ELF-1 (cell line): ENCODE results near the gene C5AR1.
A peak's percentile ranks its signal among the peaks of the same experiment; 100 is the strongest.
"Not testable (repeated sequence)": the region's sequence is repeated elsewhere in the genome, so short reads cannot be mapped to it uniquely, and the experiment has no call there.

Experiments used
- DNase-seq: peaks from one replicate; pipeline ENCODE4 v3.0.0-alpha.2; 2016; ENCODE audit warnings: low read depth, low spot score

C5AR1 gene

DNA sequence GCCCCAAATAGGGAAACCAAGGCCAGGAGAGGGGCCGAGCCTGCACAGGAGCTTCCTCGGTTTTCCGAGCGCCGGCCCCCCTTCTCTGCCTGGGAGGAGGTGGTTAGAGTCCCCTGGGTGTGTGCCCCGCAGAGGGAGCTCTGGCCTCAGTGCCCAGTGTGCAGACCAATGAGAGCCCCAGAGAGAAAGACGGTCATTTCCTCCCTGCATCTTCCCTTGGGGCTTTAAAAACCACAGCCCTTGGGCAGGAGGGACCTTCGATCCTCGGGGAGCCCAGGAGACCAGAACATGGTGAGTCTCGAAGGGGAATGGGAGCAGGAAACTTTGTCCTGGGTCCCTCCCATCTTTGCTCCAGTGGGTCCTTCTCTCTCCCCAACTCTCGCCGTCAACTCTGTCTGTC lies at the start of gene C5AR1:
C5AR1 (plus strand) TSS at position 254 of the 400 bp plus-strand sequence; CDS start at position 289, 35 bp downstream.
- no peak for DNase-seq

DNA sequence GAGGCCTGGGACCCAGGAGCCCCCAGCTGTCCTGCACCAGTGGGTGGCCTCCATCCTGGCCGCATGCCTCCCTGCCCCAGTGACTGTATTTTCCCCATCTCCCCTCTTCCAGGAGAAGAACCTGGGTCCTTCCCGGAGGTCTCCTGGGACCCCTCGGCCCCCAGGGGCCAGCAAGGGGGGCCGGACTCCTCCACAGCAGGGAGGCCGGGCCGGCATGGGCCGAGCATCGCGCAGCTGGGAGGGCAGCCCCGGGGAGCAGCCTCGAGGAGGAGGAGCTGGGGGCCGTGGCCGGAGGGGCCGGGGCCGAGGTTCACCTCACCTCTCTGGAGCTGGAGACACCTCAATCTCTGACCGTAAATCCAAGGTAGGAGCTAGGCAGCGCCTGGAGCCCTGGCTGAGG lies 49.2 kb upstream of the C5AR1 start:
- DNase-seq = no peak

DNA sequence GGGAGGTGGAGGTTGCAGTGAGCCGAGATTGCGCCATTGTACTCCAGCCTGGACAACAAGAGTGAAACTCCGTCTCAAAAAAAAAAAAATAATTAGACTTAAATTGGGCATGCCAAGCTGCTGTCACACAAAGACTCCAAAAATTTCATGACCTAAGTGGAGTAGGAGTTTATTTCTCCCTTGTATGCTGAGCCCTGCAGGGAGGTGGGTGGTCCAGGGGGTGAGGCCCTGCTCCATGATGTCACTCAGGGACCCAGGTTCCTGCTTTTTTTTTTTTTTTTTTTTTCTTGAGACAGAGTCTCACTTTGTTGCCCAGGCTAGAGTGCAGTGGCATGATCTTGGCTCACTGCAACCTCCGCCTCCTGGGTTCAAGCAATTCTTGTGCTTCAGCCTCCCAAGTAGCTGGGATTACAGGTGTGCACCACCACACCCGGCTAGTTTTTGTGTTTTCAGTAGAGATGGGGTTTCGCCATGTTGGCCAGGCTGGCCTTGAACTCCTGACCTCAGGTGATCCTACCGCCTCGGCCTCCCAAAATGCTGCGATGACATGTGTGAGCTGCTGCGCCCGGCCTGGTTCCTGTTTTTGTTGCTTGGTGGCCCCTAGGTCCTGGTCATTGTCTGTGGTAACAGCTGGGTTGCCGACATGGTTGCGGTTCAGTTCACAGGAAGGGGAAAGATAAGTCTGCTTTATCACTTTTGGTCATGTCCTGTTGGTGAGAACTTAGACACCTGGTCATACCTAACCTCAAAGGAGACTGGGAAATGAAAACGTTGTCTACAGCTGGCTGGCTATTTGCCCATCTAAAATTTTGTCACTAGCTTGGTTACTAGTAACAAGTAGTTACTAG lies 47.5 kb upstream of the C5AR1 start:
- not testable (repeated sequence) for DNase-seq

DNA sequence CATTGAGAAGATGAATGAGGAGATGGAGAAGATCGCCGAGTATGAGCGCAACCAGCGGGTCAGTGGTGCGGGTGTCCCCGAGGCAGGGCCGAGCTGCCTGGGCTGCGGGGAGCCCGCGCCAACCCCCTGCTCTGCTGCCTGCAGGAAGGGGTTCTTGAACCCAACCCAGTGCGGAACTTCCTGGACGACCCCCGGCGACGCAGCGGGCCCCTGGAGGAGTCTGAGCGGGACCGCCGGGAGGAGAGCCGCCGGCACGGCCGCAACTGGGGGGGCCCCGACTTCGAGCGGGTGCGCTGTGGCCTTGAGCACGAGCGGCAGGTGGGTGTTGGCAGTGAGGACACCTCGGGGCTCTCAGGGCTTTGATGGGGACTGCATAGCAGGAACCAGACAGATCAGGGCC lies 45.0 kb upstream of the C5AR1 start:
- DNase-seq = no peak

DNA sequence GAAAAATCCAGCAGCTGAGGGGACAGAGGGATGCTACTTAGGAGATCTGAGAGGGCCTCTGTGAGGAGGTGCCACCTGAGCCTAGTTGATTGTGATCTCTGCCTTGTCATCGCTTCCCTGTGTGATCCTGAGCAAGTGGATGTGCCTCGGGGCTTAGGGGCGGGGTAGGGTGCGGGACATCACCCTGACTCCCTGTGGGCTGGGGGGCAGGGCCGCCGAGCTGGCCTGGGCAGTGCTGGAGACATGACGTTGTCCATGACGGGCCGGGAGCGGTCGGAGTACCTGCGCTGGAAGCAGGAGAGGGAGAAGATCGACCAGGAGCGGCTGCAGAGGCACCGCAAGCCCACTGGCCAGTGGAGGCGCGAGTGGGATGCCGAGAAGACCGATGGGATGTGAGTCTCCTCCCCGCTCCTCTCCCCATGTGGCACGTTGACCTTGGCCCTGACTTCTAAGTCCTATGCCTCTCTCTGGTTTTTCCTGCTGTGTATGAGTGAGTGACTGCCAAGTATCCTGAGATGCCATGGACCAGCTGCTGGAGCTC lies 43.2 kb upstream of the C5AR1 start:
- DNase-seq = peak; percentile 54

DNA sequence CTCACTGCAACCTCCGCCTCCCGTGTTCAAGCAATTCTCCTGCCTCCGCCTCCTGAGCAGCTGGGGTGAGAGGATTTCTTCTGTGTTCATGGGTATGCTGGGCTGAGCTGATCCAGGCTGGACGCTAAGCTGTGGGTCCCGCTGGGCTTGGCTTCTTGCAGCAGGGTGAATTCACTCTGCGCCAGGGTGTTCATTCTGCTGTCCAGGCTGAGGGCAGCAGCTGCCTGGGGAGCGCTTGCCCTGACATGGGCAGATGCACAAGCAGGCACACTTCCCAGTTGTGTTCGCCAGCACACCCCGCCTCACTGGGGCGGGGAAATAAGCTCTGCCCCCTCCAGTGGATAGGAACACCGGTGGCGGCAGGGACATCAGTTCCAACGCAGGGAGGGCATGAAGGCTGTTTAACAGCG lies 42.3 kb upstream of the C5AR1 start:
- no peak for DNase-seq

DNA sequence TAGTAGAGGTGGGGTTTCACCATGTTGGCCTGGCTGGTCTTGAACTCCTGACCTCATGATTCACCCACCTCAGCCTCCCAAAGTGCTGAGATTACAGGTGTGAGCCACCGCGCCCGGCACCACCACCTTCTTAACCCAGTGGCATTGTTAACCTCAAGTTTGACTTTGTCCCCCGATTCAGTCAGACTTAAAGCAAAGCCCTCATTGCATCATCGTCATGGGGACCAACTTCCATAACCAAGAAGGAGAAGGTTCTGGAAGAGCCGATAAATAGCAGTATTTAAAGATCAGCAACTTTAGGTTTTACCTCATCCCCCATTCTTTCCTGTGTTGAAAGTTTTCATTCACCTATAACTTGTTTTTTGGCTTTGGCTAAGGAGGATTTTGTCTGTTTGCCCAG lies 41.6 kb upstream of the C5AR1 start:
- DNase-seq = no peak

DNA sequence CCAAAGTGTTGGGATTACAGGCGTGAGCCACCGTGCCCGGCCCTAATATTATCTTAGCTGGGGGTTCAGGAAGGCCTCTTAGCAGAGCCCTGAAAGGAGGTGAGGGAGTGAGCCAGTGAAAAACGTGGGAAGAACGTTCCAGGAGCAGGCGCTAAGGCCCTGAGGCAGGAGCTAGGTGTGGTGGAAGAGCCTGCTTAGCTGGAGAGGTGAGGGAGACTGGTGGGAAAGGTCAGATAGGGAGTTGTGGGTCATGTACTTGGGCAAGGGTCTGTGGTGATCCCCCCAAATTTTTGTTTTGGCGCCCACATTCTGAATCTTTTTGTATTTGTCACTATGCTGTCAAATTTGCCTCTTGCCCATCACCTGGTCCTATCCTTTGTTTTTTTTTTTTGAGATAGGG lies 40.1 kb upstream of the C5AR1 start:
- DNase-seq = no peak

DNA sequence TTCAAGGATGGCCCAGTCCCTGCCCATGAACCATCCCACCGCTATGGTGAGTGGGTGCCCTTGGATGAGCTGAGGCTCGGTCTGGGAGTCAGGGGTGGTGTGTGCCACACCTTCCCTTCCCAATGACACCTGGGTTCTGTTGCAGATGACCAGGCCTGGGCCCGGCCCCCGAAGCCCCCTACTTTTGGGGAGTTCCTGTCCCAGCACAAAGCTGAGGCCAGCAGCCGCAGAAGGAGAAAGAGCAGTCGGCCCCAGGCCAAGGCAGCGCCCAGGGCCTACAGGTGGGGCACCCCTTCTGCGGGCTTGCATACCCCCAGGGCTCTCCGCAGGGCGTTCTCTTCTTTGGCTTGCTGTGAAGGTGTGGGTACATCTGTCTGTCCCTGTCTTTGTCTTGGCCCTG lies 39.3 kb upstream of the C5AR1 start:
- DNase-seq = no peak

DNA sequence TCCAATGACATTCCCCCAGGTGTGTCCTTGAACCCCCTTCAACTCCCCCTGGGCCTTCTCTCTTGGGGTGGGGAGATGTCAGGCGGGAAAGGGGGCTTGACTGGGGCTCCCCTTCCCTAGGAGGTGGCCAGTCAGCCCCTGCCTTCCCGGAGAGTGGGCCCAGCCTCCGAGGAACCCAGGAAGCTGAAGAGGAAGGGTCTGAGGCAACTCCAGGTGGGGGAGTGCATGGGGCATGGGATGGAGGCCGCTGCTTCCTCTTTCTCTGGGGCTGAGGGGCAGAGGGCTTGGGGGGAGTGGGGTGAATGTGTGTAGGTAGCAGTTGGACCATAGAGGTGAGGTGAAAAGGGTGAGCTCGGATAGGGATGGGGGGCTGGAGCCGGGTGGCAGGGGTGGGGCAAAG lies 37.7 kb upstream of the C5AR1 start:
- DNase-seq = no peak

DNA sequence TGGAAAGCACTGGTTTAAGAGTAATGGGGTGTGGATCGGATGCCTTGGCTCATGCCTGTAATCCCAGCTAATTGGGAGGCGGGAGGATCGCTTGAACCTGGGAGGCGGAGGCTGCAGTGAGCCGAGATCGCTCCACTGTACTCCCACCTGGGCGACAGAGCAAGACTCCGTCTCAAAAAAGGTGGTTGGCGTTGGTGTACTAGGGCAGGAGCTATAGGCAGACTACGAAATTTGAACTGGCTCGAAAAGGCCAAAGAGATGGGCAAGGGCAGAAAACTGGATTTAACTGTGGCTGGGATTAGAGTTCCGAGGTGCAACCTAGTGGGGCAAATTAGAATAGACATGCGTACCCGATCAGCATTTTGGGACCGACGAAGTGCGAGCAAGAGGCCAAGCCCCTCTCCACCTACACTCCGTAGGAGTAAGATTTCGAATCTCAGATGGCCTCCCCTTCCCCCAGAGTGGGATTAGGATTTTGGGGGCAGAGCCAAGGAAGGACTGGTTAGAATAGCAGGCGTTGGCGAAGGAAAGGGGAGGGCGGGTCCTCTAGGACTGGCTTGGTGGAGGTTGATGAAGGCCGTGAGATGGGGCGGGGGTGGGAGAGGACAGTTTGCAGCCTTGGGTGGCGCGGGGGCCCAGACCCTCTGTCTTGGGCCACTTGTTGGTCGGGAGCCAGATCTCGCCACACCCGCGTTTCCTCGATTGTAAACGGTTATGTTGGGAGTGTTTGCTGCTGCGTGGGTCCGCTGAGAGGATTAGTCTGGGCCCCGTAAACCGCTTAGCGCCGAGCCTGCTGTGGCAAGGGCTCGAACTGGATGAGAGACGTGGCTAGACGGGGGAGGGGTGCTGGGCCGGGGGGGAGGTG lies 37.0 kb upstream of the C5AR1 start:
- peak; percentile 38 for DNase-seq

DNA sequence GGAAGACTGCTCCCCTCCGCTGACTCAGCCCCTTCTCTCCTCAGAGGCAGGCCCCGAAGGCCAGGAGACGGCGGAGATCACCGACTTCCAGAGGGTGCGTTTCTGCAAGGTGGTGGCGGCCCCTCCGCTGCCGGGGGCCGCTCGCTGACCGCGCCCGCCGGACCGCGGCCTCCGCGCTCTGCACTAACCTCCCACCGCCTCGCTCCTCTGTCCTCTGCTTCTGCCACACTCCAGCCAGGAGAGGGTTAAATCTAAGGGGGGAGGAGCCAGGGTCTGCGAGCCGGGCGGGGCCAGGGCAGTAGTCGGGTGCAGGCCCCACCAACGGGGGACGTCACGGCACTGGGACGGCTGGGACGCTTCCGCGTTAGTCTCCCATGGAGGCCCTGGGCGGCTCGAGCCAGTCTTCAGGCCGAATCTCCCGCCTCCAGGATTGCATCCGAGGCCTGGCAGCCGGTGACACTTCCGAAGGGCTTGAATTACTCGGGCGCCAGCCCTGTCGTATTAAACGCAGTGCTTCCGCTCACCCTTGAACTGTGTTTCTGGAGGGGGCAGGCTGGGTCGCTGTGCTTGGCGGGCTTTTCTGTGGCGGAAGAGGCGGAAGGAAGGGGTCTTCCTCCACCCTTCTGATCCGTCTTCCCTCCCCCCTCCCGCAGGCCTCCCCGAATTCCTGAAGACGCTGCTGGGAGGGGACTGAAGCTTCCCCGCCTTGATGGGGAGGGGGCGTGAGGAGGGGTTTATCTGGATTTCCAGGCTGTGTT lies 36.2 kb upstream of the C5AR1 start:
- peak; percentile 96 for DNase-seq

DNA sequence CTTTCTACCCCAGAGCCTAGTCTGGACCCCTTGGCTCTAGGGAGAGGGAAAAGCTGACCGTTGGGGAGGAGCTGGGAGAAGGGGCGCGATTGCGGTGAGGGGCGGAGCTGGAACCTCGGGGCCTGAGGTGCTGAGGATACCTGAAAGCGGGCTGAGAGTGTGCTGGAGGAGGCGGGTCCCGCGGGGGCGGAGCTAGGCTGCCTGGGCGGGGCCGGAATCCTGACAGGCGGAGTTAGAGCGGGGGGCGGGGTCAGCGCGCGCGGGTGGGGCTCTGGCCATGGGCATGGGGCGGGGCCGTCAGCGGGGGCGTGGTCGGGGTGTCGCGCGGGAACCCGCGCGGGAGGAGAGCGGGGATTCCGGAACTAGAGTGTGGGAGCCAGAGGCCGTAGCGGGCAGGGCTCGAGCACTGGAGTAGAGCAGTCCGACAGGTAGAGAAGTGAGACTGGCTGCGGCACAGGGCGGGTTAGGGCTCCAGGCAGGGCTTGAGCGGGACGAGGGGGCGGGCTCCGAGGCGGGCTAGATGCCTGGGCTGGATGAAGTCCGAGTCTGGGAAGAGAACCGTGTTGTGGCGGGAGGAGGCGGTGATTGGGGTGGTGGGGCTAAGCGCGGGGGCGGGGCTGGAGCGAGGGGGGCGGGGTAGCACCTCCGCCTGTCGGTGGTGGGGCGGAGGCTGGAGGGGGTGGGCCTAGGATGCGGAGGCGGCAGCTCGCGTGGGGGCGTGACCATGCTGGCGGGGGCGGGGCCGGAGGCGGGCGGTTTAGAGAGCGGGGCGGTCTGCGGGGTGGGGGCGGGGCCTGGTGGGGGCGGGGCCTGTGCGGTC lies 35.4 kb upstream of the C5AR1 start, which contains the start of gene INAFM1:
INAFM1 (plus strand) TSS at position 815 of the 820 bp plus-strand sequence. CDS start 35 bp downstream, outside the sequence.
- DNase-seq = peak; percentile 95

DNA sequence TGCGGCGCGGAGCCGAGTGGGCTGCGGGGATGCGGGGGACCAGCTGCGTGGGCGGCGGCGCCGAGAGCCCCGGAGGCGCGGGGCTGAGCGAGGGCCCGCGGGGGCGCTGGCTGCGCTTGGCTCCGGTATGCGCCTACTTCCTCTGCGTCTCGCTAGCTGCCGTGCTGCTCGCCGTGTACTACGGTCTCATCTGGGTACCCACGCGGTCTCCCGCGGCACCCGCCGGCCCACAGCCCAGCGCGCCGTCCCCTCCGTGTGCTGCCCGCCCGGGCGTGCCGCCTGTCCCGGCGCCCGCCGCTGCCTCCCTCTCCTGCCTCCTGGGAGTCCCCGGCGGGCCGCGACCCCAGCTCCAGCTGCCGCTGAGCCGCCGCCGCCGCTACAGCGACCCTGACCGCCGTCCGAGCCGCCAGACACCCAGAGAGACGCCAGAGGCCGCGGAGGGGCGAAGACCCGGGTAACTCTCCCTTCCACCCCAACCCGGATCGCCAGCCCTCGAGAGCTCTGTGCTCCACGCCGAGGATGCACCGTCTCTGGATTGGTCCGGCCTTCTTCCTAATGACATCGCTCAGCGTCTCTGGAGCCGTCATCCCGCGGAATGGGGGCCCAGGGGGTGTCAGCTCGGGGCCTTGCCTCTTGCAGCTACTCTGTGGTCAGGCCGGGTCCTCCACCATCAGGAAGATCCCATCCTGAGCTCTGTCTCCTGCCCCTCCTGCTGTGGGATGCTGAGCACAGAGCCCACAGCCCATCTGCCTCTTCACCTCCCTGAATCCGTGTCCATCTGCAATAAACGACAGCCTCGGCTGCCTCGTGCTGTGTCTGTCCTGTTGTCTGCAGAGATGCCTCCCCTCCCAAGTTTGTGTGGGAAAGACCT lies 34.5 kb upstream of the C5AR1 start:
- DNase-seq = peak; percentile 44

DNA sequence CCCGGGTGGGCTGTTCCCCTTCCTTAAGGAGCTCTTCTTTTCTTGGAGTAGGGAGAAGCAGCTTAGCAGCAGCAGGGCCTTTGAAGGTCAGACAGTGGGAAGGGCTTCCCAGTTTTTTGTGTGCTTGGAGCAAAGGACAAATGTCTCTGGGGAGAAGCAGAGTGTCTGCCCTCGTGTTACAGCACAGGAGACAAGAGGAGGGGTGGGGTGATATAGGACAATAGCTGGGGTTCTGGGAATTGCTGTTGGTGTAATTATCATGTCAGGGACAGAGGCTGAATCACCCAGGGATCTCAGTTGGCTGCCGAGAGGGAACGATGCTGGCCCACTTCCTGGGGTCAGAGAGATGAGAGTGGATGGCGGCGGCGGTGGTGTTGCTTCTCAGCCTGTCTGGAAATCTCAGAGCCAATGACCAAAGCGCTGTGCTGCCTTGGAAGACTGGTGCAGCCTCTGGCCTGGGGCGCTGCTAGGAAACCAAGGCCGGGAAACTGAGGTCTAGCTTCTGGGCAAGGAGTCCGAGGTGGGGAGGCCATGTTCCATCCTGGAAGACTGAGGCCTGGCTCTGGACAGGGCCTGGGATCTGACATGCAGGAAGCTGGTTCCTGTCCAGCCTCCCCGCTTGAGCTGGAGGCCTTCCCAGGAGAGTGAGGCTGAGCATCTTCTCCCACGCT lies 33.7 kb upstream of the C5AR1 start:
- peak; percentile 16 for DNase-seq

DNA sequence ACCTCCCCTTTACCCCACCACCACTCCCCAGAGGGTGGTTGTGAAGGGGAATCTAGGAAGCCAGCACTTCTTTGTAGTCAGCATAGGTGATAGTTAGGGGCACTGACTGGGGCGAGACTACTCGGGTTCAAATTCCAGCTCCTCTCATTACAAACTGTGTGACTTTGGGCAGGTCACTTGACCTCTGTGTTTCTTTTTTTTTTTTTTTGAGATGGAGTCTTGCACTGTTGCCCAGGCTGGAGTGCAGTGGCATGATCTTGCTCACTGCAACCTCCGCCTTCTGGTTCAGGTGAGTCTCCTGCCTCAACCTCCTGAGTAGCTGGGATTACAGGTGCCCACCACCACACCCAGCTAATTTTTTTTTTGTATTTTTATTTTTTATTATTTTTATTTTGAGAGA lies 33.1 kb upstream of the C5AR1 start:
- not testable (repeated sequence) for DNase-seq

DNA sequence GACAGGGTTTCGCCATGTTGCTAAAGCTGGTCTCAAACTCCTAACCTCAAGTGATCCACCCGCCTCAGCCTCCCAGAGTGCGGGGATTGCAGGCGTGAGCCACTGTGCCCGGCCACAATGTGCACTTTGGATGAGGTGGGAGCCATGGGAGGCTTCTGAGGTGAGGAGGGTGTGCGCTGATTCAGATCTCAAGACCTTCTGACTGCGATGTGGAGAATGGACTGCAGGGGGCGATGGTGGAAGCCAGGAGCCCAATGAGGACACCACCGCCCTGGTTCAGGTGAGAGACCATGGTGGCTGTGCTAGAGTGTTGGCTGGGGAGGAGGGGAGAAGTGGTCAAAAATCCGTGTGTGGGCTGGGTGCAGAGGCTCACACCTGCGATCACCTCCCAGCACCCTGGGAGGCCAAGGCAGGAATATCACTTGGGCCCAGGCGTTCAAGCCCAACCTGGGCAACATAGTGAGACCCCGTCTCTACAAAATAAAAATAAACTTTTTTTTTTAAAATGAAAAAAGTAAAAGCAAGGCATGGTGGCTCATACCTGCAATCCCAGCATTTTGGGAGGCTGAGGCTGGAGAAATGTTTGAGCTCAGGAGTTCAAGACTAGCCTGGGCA lies 29.4 kb upstream of the C5AR1 start:
- peak; percentile 81 for DNase-seq

DNA sequence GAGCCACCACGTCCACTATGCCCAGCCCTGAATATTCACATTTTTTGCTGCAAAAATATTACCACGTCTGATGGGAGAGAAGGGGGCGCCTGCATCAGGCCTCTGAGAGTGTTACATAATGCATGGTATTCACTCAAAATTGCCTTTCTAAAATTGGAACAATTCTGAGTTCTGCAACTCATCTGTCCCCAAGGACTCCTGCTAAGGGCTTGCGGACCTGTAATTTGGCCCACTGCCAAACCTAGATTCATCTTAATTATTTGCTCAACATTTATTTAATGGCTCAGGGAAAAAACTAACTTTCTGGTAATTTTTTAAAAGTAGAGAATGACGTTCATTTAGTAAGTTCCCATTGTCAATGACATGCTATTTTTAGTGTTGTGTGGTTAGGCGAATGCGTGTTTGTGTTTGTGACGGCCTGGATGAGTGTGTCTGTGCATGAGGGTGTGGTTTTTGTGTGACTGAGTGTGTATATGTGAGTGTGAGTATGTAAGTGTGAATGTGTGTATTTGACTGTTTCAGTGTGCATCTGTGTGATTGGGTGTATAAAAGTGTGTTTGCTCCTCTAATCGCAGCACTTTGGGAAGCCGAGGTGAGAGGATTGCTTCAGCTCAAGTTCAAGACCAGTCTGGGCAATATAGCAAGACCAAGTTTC lies 26.1 kb upstream of the C5AR1 start:
- no peak for DNase-seq
